DND-41 (cell line): ENCODE results near the gene ABCC3.

ENCODE experiments used
- EZH2 ChIP-seq: IDR thresholded peaks from 3 replicates; pipeline ENCODE4 v1.6.1; 2012; ENCODE audit warnings: borderline replicate concordance, low read depth, mild to moderate bottlenecking, moderate library complexity, low read length, inconsistent platforms; ENCODE audit not compliant: severe bottlenecking
- TF ChIP-seq, protein P1 (sequence below): IDR thresholded peaks from 2 replicates; pipeline ENCODE4 v1.5.1; 2012; ENCODE audit warnings: borderline replicate concordance, low read length, moderate library complexity, mild to moderate bottlenecking; ENCODE audit not compliant: poor library complexity, severe bottlenecking; ENCODE audit errors: extremely low read depth

DNA sequence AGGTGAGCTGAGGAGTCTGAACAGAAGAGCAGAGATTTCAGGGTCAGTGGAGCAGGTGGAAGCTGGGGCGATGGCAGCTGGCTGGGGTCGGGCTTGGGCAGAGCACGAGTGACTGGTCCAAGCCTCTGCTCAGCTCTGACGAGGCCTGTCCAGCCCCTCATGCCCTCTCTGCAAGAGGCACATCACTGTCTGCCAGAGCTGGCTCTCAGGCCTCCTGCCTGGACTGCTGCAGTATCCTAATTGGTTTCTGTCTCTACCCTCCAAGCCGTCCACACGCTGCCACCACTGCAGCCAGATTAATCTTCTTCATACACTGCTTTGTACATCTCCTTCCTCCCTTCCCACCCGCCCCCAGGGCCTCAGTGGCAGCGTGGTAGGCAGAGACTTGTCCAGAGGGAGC is 48.8 kb upstream of the ABCC3 start:
- TF ChIP-seq, protein P1, sequence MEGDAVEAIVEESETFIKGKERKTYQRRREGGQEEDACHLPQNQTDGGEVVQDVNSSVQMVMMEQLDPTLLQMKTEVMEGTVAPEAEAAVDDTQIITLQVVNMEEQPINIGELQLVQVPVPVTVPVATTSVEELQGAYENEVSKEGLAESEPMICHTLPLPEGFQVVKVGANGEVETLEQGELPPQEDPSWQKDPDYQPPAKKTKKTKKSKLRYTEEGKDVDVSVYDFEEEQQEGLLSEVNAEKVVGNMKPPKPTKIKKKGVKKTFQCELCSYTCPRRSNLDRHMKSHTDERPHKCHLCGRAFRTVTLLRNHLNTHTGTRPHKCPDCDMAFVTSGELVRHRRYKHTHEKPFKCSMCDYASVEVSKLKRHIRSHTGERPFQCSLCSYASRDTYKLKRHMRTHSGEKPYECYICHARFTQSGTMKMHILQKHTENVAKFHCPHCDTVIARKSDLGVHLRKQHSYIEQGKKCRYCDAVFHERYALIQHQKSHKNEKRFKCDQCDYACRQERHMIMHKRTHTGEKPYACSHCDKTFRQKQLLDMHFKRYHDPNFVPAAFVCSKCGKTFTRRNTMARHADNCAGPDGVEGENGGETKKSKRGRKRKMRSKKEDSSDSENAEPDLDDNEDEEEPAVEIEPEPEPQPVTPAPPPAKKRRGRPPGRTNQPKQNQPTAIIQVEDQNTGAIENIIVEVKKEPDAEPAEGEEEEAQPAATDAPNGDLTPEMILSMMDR: no peak
- TF ChIP-seq EZH2: no peak
